Germinal center (tissue), 1 donor: ENCODE results near the gene TUT7.
"Not testable (repeated sequence)": the region's sequence is repeated elsewhere in the genome, so short reads cannot be mapped to it uniquely, and the experiment has no call there.

ENCODE experiments used
- DNase-seq: peaks from one replicate; pipeline ENCODE4 v3.0.0; 2012; ENCODE audit warnings: mixed read lengths, low spot score

The TUT7 gene

DNA sequence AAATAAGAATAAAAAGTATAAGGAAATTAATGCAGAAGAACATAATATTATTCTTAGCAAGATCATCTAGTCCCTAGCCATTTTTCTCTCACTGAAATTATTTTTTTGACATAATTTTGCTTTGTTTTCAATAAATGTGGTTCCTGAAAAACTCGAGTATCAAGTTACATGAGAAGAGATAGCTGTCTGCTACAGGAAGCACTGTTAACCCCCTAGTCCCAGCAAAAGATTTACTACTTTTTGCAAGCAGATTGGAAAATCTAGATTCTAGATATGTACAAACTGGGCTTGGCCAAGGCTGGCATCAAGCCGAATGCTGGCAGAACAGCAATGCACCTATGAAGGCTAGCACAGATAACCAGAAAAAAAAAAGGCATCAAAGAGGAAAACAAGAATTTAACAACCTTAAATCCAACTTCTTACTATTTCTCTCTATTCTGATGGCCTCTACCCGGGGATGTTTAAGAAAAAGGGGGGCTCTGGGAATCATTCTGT is 49.9 kb downstream of the TUT7 start:
- no peak for DNase-seq

DNA sequence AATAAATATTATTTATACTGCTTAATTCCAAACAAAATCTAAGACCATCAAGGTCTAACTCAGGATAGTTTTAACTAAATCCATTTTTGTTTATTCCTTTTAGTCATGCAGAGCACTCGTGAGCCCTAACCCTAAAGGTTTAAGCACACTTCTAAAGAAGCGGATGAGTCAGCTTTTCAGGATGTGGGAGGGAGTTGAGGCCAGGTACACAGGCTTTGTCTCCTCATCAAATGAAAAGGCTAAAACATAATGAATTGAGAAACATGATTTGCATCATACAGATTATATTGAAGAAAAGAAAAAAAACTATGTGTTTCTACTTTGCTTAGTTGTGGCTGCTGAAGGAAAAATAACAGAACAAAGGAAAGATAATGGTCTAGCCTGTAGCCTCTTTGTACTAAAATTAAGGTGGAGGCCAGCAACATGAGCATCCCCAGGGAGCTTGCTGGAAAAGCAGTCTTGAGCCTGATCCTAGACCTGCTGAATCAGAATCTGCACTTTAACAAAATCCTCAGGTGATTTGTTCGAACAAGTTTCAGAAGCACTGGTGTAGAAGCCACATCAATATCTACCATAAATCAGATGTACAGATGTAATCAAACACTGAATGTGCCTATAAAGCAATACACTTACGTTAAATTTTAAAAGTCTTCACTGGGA is 50.8 kb downstream of the TUT7 start:
- DNase-seq, result no peak

DNA sequence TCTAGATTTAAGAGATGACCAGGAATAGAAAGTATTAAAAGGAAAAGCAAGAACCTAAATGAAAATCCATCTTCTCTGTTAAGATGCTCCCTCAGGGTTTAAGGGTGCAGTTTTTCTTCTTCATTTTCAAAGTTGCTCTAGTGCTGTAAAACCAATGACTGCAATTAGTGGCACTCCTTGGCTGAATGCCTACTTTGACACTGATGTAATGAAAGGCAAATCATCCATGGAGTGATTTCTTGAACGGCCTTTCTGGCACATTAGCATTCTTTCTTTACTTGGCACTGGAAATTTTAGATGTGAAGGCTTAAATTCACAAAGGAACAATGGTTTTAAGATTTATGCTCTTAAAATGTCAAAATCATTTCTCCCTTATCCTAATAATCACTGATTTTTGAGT is 52.5 kb downstream of the TUT7 start:
- no peak for DNase-seq

DNA sequence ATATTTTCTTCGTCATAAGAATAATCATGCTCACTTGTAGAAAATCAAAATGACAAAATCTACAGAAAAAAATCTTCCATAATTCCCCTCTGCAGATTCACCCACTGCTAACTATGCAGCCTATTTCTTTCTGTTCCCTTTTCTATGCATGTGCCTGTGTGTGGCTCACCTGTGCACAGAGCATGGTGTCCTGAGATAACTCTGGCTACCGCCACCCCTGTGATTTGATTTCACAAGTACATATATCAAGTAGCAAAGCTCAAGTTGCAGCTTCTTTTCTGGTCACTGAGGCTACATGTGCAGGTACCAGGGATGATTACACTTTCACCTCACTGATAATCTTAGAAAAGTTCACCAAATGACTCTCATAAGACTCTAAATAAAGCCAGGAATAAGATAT is 53.5 kb downstream of the TUT7 start:
- DNase-seq, result no peak

DNA sequence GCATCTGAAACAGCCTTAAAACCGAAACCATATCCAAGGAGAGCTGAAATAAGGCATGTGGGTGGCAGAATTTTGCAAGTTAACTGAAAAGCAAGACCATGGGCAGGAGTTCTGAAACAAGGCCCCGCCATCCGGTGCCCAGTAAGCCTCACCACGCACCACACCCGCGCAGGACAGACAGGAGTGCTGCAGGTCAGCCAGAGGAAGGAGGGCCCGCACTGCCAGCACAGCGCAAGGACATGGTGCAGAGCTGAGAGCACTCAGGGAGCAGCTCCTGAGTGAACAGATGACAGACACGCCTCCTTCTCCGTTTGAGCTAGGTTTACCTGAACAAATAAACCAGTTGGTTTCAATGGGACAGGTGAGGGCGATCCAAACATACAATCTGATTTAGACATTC is 55.3 kb downstream of the TUT7 start:
- DNase-seq, result no peak

DNA sequence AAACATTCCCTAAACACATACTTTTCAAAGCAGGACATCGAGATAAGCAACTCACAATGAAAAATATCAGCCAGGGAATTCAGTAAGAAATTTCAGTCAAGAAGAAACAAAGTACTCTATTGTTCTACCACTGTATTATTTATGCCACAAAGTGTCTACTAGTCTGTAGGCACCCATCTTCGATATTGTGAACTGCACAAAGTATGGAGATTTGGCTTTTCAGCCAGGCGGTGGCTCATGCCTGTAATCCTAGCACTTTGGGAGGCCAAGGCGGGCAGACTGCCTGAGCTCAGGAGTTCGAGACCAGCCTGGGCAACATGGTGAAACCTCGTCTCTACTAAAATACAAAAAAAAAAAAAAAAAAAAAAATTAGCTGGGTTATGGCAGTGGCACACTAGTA is 63.9 kb downstream of the TUT7 start:
- not testable (repeated sequence) for DNase-seq

DNA sequence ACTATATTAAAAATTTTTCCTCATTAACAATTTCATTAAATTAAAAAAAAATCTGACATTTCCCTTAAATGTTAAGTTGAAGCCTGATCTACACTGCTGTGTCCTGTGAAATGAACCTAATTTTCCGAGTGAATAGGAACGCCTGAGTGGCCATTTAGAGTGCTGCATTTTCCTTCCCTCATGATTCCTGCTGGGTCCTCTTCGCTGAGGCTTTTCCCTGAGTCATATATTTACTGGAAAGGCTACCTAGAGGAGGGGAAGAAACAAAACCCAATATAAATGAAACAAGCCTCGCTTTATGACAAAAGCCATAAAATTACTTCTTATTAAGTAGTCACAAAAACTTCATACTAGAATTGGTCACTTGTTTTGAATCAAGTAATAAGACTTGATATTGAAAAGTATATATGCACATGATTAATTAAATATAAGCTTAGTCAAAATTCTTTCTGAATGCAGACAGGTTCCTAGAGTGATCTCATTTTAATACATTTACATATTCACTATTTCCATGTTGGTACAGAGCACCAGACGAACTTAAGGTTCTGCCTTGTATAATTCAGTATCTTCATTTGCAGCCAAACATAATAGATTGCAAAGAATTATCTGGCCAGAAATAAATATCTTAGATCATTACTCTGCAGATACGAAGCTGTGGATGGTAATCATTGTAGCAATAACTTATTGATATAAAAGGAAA is 65.6 kb downstream of the TUT7 start:
- DNase-seq, result no peak

DNA sequence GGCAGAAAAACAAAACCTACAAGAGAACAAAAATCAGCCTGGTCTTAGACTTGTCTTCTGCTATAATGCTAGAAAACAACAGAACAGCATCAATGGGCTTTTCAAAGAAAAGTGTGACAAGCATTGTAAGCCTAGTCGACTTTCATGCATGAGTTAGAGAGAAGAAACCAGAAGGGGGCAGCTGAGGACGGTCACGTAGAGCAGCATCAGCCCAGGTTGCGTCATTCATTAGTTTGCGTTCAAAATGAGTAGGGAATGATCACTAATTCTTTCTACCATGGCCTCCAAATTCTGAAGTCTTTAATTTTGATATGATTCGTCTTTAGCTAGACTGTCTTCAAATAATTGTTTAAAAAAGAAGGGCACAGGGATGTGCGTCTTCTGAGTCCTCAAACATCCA is 67.2 kb downstream of the TUT7 start:
- no peak for DNase-seq

DNA sequence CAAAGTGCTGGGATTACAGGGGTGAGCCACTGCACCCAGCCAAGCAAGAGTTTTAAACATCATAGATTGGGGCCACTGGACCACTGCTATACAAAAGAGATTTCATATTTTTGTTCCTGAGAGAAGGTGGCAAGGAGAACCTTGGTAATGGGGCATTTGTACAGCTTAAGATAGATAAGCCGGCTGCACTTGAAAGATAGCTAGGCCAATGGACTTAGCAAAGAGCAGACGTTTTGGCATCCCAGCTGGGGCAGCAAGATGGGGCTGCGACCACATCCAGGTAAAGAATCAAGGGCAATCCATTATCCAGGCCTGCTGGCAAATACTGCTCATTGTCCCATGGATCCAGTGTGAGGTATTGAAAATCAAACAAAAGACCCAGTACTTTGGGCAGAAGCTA is 67.9 kb downstream of the TUT7 start:
- DNase-seq, result no peak

DNA sequence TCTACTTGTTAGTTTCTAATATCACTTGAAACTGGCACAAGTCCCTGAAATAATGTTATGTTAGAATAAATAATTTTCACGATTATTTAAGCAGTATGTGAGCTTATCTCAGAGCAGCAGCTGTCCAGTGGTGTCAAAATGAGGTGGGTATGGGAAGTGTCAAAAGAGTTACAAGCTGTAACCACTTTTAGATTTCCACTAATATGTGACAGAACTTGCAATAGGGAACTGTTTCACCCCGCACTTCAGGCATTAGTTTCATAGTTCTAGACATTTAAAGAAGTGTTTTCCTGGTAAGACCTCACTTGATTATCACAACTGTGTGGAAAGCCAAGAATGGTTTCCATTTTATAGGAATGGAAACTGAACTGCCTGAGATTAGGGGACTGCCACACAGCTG is 68.9 kb downstream of the TUT7 start:
- no peak for DNase-seq

DNA sequence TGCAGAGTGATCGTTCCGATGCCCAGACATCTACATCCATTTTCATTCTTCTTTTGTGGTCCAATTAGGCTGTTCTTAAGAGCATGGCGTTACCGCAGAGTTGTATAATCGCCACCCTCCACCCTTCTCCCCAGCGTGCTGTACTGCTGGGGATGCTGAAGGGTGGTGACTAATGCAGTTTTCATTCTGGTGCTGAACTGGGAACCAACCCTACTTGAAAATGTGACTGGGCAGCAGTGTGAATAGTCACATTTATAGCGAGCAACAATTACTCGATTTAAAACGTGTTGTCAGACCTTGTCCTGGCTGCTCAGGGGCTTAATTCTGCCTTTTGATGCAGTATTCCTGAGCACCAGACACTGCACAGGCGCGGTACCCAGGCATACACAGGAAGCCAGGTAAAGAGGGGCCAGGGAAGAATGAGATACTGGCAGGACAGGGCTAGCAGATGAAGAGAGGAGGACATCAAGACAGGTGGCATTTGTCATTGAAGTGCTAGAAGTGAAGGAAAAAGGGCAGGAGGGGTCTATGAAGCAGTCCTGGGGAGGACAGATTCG is 71.2 kb downstream of the TUT7 start:
- DNase-seq, result no peak

DNA sequence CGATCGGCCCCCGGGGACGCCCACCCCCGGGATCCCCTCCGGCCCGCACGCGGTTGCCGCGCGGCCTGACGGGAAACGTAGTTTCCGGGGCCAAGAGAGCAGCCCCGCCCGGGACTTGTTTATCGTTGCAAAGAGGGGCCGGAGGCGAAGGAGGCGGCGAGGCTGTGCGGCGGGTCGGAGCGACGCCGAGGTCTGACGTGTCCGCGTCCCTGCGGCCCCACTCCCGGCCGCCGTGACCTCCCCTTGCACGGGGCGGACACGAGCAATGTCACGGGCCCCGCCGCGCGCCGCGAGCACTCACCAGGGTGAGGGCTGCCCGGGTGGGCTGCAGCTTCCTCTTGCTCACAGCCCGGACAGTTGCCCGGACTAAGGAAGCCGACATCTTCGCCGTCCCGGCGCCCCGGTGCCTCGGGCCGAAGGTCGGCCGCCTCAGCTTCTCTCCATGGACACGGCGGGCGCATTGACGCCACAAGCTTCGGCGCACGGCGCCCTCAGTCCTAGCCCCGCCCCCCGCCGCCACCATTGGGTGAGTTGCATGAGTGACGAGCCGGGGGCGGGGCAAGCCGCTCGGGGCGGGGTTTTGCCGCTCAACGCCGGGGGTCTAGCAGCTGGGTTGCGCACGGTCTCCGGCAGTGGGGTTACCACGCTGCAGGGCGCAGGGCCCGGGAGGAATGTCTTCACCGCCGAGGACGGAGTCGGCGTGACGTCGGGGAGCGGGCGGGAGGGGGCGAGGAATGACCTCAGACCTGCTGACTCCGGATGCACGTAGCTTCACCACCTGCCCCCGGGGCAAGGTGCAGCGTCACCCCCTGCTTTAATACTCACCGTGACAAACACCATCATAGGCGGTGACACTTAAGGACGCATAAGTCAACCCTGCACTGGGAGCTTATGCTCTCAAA is 71.9 kb downstream of the TUT7 start, which contains the start of gene ISCA1:
ISCA1 (minus strand) TSS at position 462 of the 902 bp plus-strand sequence; CDS start at position 382, 80 bp downstream.
- DNase-seq, result peak; percentile 92

DNA sequence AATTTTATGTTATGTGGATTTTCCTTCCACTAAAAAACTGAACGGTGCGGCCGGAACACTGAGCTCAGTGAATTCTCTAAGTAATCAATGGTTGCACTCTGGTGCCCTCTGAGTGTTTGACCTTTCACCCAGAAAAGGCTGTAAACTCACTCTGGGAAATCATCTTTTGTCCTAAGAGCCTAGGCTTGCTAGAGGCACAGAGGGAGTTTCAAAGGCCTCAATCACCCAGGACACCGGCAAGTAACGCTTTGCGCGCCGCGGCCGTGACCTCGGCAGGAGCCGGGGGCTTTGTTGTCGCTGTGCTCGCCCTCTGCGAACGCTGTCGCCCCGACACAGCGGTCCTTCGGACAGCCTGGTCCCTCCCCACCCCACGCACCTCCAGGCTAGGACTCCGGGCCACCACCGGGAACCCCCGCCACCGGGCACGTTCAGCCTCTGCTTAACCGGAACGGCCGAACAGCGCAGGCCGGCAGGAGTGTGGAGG is 72.6 kb downstream of the TUT7 start:
- DNase-seq, result no peak

DNA sequence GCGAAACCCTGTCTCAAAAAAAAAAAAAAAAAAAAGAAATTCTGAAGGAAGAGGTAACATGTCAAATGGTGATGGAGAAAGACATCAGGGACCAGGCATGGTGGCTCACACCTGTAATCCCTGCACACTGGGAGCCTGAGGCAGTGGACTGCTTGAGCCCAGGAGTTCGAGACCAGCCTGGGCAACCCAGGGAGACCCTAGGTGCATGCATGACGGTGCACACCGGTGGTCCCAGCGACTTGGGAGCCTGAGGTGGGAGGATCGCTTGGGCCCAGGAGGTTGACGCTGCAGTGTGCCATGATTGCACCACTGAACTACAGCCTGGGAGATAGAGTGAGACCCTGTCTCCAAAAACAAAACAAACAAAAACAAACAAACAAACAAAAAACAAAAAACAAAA is 73.6 kb downstream of the TUT7 start:
- DNase-seq, result no peak

DNA sequence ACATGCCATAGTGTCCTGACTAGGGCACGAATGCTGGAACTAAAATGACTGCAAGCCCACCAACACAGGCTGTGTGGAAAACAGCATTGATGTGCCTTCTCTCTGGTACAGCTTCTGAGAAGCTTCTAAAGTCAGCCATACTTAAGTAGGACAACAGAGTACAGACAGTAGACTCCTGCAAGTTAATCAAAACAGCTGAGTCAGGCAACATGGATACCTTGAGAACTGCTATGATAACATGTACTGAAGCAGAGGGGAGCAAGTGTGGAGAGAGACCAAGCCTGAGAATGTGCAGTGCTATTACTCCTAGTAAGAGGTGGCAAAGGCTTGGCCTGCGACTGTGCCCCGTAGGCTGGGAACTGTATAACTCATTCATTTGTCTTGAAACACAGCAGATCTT is 74.4 kb downstream of the TUT7 start:
- DNase-seq, result no peak

DNA sequence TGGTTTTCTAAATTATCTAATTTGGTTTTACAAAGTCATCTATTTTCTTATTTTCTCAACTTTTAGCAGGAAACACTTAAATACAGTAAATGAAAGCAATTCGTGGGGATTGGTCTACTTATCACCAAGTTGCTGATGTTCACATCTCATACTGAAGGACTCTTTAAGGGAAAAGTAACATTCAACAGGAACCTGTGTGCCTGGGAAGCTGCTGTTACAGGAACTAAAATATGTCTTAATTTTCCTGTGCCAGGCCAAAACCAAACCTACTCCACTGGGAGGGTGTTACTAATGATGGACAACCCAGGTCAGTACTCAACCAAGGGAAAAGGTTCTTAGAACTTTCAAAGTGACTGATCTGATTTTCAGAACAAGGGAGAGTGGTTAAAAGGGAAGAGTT is 77.1 kb downstream of the TUT7 start:
- no peak for DNase-seq

DNA sequence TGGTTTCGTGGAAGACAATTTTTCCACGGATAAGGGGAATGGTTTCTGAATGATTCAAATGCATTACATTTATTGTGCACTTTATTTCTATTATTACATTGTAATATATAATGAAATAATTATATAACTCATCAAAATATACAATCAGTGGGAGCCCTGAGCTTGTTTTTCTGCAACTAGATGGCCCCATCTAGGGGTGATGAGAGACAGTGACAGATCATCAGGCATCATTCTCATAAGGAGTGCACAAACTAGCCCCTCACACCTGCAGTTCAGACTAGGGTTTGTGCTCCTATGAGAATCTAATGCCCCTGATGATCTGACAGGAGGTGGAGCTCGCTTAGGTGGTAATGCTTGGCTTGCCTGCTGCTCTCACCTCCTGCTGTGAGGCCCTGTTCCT is 78.2 kb downstream of the TUT7 start:
- DNase-seq, result no peak

DNA sequence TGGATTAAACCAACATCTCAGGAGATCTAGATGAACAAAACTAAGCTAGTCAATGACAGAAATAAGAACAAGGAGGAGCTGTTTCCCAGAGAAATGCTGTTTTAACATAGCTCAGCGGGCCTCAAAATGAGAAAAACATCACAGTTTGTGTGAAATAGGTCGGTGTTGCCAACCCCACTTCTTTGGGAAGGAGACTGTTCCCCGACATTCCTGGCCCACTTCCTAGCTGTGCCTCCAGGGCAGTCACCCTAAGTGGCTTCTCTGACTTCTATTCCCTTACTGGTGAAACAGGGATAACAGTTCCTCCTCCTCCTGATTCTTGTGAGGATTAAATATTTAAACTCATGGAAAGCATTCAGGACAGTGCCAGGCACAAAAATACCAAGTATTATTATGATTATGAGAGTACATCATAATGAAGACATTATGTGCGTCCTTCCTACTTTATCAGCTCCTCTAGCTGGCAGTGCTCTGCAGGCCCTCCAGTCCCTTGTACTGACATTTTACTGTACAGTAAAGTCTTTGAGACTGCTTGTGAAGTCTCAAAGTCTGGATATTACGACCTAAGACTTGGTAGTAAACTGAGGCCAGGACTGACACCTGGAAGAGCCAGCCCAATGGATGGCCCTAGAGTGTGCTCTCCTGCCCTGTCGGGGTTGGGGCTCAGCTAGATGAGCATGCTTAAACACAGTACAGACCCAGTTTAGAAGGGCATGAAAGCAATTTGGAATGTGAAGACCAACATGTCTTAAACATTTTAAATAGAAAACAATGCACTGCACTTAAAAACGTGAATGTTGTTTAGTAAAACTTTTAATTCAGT is 79.2 kb downstream of the TUT7 start:
- no peak for DNase-seq

DNA sequence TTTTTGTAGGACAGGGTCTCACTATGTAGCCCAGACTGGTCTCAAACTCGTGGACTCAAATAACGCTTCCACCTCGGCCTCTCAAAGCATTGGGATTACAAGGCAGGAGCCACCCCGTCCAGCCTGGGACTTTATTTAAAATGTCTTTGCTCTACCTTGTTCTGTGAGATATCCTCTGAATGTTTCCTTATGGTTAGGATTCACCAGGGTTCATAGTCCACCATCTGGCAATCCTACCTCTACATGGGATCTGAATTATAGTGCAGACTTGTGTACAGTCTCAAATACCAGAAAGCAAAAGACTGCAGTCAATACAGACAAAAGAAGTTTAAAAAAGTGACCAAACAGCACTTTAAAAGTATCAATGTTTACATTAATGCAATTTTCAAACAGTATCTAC is 82.0 kb downstream of the TUT7 start:
- DNase-seq, result no peak

DNA sequence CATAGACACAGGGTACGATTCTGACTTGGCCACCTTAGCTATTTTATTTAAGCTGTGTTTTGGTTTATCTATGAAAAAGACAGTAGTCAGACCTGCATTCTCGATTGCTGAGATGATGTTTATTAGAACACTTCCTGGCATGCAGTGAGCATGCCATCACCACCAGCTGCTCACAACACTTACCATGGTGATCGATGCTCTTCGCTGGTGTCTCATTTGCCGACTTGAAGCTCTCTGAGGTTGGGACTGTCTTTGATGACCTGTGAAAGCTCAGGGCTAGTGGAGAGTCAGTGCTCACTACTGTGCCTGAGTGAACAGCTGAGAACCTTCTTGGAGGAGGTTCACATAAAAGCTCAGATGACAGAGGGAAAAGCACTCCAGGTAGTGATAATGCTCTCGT is 90.3 kb downstream of the TUT7 start:
- no peak for DNase-seq

DNA sequence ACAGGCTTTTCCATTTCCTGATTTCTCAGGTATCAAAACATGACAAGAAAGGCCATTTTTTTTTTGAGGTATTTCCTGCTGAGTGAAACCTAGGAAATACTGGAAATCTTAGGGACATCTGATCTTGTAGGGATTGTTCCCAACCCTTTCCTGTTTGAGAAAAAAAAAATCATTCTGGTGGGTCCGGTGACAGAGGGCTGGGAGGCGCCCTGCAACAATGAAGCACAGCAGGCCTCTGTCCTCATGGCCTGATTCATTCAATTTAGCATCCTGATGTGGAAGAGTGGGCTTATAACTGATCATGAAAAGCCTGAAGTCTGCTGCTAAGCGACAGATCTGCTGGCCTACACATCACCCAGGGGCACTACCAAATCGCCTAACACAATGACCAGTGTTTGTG is 91.7 kb downstream of the TUT7 start:
- DNase-seq, result no peak
